Neural crest cell (in vitro differentiated cells): ENCODE data around the gene IL1RL2. TPM values are rescaled to one million over a fixed set of nuclear protein-coding genes. Genes with fewer than 3 reads are reported as not detected.
A peak's percentile ranks its signal among the peaks of the same experiment; 100 is the strongest.

Source experiments
- DNase-seq: peaks from one replicate; pipeline ENCODE4 v3.0.0; 2021; ENCODE audit warnings: low read depth, mixed read lengths, low spot score
- H3K27ac Mint-ChIP-seq: one replicate; pipeline ENCODE4 v1.8.0; 2021; ENCODE audit warnings: mild to moderate bottlenecking, mixed read lengths; ENCODE audit not compliant: unreplicated experiment
- H3K27me3 Mint-ChIP-seq: 2 replicates; pipeline ENCODE4 v1.8.0; 2021; ENCODE audit warnings: low read depth, mild to moderate bottlenecking, mixed read lengths
- H3K36me3 Mint-ChIP-seq: 2 replicates; pipeline ENCODE4 v1.8.0; 2021; ENCODE audit warnings: low read depth, mild to moderate bottlenecking, mixed read lengths
- H3K4me1 Mint-ChIP-seq: 2 replicates; pipeline ENCODE4 v1.8.0; 2021; ENCODE audit warnings: mixed read lengths
- H3K4me3 Mint-ChIP-seq: one replicate; pipeline ENCODE4 v1.8.0; 2021; ENCODE audit warnings: mild to moderate bottlenecking, mixed read lengths
- H3K9me3 Mint-ChIP-seq: 2 replicates; pipeline ENCODE4 v1.8.0; 2021; ENCODE audit warnings: mixed read lengths
- total RNA-seq: library from RNA; stranded (reverse); gene quantifications from 2 replicates; pipeline ENCODE4 v1.2.1, GENCODE V29; 2021
- TF ChIP-seq, protein P1 (sequence below): fragments of 200-600 bp; sonication (generic); conservative IDR thresholded peaks from 2 replicates; pipeline ENCODE4 v1.5.0; 2021; ENCODE audit warnings: antibody characterized with exemption, mild to moderate bottlenecking

Gene IL1RL2
- total RNA-seq, 1 donor from 2014 or later, result not detected

DNA sequence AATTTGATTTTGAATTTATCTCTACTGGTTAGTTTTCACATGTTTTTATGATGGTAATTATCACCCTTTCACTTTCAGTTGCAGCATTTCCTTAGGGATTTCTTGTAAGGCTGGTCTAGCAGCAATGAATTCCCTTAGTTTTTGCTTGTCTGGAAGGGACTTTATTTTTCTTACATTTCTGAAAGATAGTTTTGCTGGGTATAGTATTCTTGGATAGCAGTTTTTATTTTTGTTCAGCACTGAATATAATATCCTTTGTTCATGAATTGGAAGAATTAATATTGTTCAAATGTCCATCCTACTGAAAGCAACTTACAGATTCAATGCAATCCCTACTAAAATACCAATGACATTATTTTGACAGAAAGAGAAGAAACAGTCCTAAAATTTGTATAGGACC, 30.2 kb downstream of the IL1RL2 start:
- peaks cover 15% of the 10 kb centered on the region for H3K36me3 Mint-ChIP-seq
- no peak overlapping the region for H3K4me3 Mint-ChIP-seq
- H3K4me1 Mint-ChIP-seq, result no peaks in the 10 kb centered on the region
- peaks cover 10% of the 10 kb centered on the region for H3K27me3 Mint-ChIP-seq
- no peak overlapping the region for H3K27ac Mint-ChIP-seq
- no peak for DNase-seq
- peaks cover 15% of the 10 kb centered on the region for H3K9me3 Mint-ChIP-seq
- TF ChIP-seq, protein P1, sequence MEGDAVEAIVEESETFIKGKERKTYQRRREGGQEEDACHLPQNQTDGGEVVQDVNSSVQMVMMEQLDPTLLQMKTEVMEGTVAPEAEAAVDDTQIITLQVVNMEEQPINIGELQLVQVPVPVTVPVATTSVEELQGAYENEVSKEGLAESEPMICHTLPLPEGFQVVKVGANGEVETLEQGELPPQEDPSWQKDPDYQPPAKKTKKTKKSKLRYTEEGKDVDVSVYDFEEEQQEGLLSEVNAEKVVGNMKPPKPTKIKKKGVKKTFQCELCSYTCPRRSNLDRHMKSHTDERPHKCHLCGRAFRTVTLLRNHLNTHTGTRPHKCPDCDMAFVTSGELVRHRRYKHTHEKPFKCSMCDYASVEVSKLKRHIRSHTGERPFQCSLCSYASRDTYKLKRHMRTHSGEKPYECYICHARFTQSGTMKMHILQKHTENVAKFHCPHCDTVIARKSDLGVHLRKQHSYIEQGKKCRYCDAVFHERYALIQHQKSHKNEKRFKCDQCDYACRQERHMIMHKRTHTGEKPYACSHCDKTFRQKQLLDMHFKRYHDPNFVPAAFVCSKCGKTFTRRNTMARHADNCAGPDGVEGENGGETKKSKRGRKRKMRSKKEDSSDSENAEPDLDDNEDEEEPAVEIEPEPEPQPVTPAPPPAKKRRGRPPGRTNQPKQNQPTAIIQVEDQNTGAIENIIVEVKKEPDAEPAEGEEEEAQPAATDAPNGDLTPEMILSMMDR, result no peak

- no peak overlapping the region for H3K27ac Mint-ChIP-seq
- peaks cover 10% of the 10 kb centered on the region for H3K27me3 Mint-ChIP-seq
Observed at GRCh38 chr2:102224824-102225739, 38.3 kb downstream of the IL1RL2 start.

GRCh38 chr2:102226171-102226570, 39.3 kb downstream of the IL1RL2 start:
- H3K9me3 Mint-ChIP-seq, result peaks cover 3% of the 10 kb centered on the region
- no peak for DNase-seq
- TF ChIP-seq, protein P1, result no peak
- H3K27me3 Mint-ChIP-seq, result peaks cover 7% of the 10 kb centered on the region
- H3K27ac Mint-ChIP-seq, result peak overlapping the region; percentile 3
- H3K36me3 Mint-ChIP-seq, result no peaks in the 10 kb centered on the region
- peaks cover 11% of the 10 kb centered on the region for H3K4me1 Mint-ChIP-seq
- no peak overlapping the region for H3K4me3 Mint-ChIP-seq

More at GRCh38 chr2:102224824-102225739, 38.3 kb downstream of the IL1RL2 start:
- peaks cover 11% of the 10 kb centered on the region for H3K4me1 Mint-ChIP-seq
- peaks cover 3% of the 10 kb centered on the region for H3K9me3 Mint-ChIP-seq
- TF ChIP-seq, protein P1, result no peak
- no peak for DNase-seq
- H3K36me3 Mint-ChIP-seq, result no peaks in the 10 kb centered on the region
- H3K4me3 Mint-ChIP-seq, result no peak overlapping the region

- H3K9me3 Mint-ChIP-seq, result peaks cover 3% of the 10 kb centered on the region
- DNase-seq, result no peak
- H3K27ac Mint-ChIP-seq, result no peak overlapping the region
- H3K4me3 Mint-ChIP-seq, result no peak overlapping the region
- peaks cover 11% of the 10 kb centered on the region for H3K4me1 Mint-ChIP-seq
- TF ChIP-seq, protein P1, result no peak
- peaks cover 2% of the 10 kb centered on the region for H3K27me3 Mint-ChIP-seq
- no peaks in the 10 kb centered on the region for H3K36me3 Mint-ChIP-seq
Observed at GRCh38 chr2:102226612-102227391, 40.0 kb downstream of the IL1RL2 start.

DNA sequence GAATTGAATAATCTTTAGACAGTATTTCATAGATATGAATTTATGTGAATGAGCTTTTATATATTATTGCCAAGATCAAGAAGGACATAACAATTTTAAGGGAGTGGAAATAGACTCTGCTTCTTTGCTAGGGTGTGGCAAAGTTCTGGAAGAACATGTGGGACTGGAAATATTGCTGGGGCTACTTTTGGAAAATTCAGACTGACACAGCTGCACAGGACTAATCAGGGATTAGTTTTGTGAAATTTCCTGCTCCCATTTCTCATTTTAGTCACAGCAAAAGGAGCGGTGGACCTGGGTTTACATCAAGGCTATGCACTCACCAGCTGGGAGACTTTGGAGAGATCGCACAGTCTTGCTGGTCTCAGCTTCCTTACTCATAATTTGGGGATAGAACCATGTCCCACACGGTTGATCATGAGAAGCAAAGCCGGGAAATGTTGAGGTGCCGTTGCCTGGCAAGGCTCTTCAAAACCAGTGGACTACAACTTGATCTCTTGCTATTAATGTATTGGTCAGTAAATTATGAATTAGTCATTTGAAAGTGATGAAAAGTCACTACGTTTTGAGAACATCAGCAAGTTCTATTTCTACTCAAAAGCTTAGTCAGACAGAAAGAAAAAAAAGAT, 42.4 kb downstream of the IL1RL2 start:
- Mint-ChIP-seq H3K4me3 (no peak overlapping the region), H3K27ac (no peak overlapping the region), H3K36me3 (no peaks in the 10 kb centered on the region), H3K27me3 (no peaks in the 10 kb centered on the region), H3K4me1 (peaks cover 11% of the 10 kb centered on the region), H3K9me3 (peaks cover 1% of the 10 kb centered on the region)
- no peak for DNase-seq
- TF ChIP-seq, protein P1, result no peak
